NK-92 (cell line): ENCODE data around the gene CTNNA2.

Source experiments
- DNase-seq: peaks from one replicate; lab custom pipeline; 2025; ENCODE audit not compliant: unreplicated experiment; lab: John Stamatoyannopoulos, UW

CTNNA2 gene

DNA sequence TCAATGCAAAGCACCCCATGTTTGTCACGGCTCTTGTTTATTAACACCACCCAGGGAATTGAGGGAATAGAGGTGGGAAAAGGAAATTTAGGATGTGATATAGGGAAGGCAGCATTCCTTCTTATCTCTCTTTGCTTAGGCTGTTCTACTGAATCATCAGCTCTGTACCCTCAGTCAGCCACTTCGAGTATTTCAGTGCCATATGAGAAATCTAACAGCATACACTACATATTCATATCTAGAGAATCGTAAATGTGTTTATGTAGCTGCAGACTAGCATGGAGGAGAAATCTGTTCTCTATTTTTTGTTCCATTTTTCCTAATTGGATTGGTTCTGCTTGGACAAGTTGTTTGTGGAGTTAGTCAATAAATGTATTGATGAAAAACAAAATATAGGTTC lies 187.8 kb downstream of the CTNNA2 start:
- DNase-seq: no peak

DNA sequence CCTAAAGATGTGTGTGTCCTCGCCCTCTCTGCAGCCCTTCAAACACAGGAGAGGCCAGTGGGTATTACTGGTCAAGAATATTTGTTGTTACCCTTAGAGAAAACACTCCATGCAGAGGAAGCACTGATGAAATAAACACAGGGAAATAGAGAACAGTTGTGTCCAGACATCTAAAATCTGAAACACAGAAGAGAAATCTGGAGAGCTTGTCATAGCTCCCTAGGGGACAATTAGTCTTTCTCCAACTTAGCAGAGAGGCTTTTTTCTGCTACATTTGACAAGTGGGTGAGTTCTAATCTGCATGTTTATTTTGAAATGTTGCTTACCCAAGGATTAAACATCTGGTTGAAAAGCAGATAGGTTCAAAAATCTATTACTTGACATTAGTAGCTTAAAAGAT lies 190.1 kb downstream of the CTNNA2 start:
- no peak for DNase-seq

DNA sequence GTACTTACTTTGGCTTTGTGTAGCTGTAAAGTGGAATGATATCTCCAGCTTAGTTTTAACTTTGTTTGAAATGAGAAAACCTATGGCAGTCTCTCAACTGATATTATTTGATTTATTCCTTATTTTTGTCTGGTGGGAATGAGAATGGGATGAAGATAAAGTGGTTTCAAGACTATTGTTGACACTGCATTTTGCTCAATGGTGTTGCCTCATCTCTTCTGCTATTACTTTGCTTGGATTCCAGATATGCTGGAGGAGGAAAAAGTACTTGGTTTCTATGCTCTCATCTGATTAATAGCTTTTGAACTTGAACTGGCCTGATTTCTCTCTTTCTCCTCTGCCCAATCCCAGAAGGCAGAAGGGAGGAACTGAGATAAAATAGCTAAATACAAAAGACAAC lies 198.2 kb downstream of the CTNNA2 start:
- no peak for DNase-seq

DNA sequence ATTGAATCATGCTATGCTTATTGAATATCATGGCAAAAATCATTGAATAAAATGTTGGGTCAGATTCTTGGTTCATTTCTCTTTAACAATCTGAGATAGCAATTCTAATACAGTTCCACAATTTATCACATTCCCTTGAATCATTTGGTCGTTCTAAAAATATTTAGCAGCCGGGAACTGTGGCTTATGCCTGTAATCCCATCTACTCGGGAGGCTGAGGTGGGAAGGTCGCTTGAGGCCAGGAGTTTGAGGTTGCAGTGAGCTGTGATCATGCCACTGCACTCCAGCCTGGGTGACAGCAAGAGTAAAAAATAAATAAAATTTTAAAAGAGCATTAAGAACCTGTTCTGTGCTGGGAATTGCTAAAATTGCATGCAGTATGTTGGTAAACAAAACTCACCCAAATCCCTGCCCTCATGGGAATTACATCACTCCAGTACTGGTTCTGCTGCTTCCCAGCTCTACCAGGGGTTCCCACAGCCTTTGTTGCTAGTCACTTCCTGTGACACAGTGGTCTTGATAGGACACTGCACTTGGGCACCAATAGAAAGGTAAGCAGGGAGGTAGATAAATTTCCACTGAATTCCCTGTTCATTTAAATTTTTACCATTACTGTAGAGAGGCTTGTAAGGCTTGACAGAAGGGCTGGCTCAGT lies 200.4 kb downstream of the CTNNA2 start:
- no peak for DNase-seq

DNA sequence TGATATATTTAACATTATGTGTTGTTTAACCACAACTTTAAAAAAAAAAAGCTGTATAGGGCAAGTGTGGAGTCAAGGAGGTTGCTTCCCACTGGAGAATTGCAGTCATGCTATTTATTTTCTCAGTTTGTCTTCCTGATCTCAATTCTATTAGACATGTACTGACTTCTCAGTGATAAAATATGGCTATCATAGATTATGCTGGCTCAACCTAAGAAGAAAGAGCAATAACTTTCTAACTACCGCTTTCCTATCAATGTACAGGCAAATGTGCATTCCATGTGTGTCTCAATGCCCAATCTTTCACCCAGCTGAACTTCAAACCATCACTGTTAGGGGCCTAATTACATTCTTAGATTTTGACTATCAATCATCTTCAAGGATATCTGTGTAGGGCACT lies 201.4 kb downstream of the CTNNA2 start:
- DNase-seq: no peak

DNA sequence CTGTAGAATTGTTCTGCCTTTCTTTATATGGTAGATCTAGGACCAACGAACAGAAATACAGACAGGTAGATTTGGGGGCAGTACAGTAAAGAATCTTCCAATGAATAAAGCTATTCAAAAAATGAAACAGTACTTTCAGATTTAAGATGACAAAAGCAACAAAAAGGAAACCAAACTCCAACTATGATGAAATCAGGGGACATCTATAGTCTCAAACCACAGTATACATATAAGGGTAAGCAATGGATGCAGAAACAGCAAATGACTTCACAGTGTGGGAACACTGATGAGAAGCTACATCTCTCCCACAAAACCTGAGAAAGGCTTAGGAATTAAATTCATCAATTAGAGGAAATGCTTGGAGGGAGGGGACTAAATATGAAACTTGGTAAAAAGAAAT lies 202.5 kb downstream of the CTNNA2 start:
- no peak for DNase-seq

DNA sequence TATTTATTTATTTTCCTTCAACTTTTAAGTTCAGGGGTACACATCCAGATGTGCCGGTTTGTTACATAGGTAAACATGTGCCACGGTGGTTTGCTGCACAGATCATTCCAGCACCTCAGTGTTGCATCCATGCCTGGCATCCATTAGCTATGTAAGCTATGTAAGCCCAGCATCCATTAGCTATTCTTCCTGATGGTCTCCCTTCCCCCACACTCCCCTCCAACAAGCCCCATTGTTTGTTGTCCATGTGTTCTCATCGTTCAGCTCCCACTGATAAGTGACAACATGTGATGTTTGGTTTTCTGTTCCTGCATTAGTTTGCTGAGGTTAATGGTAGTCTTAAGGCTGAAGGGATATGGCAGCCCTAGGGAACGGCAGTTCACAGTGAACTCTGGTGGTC lies 203.4 kb downstream of the CTNNA2 start:
- DNase-seq: no peak

DNA sequence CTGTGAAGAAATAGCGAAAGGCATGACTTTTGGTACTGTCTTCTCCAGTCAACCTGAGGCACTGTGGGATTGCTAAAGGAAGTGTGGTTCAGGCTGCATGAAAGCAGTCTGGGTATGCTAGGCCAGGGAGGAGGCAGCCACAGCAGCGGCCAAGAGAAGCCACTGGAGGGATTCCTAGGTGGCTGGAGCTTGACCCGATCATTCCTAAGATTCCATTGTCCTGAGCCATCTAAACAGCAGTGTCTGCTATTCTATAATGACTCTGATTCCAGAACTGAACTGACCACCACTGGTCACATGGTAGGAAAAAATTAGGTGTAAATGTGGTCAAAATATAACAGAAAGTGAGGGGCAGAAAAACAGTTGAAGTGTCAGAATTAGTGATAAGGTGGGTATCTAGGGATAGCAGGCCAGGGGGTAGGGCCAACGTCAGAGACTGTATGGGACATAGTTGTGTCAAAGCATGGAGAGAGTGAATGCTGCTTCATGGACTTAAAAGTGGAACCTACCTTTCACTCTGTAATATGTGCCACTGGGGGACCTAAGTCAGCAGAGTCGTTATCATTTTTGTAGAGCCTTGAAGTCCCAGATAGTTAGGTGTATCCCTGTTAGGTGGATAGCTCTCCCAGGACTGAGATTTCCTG lies 204.6 kb downstream of the CTNNA2 start:
- no peak for DNase-seq

DNA sequence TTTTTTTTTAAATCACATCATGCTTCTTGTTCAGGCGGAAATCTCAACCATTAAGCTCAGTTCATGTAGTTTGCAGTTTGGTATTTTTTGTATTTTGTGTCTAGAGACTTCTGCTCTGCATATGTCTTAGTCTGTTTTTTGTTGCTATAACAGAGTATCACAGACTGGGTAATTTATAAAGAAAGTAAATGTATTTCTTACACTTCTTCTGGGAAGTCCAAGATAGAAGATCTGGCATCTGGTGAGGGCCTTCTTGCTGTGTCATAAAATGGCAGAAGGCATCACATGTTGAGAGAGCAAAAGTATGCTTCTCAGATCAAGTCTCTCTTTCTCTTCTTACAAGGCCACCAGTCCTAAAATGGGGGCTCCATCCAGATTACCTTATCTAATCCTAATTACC lies 208.2 kb downstream of the CTNNA2 start:
- DNase-seq: no peak

DNA sequence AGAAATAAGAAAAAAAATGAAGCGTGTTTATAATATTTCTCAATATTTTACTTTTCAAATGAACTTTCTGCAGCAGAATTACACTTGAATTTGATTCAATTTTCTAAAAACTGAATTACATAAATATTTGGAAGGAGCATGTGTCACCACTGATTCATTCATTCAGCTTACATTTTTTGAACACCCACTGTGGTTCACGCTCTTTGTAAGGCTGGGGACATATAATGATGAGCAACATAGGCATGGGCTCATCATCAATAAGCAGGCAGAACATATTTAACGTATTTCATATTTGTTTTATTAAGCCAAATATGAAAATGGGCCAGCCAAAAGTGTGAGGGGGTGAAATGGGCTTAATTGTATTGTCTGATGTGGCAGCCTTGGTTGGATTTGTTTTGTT lies 209.1 kb downstream of the CTNNA2 start:
- DNase-seq: no peak

DNA sequence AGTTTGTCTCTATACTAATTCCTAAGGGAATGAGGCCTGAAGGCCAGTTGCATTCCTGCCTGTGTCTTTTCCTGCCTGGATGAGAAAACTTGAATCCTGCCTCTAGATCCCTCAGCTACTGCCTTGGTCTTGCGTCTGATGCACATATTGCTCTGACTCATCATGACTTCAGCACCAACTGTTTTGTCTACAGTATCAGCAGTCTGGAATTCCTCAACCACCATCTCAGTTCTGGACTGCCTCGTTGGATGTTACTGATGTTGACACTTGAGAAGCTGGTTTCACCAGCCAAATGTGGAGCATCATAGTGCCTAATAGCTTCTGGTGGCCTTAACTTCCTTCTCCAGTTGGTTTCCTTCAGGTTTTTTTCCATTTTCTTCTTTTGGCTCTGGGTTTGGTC lies 211.0 kb downstream of the CTNNA2 start:
- DNase-seq: no peak

DNA sequence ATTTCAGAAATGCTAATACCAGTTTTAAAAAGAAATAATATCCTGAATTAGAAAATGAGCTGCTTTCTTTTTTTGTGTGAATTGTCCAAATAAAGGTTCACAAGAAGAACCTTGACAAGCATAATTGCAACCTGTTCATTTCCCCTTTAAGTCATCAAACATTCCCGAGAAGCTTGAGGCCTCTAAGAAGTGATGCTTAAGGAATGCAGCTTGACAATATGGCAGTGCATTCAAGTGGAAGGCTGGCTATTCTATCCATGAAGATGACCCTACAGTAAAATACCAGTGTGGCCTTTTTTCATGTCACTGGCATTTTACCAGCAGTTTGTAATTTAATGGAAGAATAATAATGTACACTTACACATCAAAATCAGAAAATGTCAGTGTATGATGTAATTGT lies 216.7 kb downstream of the CTNNA2 start:
- DNase-seq: no peak

DNA sequence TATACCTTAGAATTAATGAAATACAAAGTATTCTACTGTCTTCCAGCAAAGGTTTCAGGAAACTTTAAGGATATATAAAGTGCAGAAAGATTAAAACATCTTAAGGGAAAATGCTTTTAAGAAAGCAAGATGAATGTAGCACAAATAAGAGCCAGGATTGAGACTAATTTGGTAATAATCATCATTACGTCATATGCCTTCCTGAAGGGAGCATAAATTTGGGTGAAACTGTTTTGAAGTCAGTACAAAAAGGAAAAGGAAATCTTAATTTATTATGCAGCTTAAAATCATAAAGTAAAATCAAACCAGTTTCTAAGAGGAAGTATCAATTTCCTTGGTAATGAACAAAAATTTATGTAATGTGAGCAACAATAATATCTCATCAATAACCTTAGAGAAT lies 221.7 kb downstream of the CTNNA2 start:
- DNase-seq: no peak

DNA sequence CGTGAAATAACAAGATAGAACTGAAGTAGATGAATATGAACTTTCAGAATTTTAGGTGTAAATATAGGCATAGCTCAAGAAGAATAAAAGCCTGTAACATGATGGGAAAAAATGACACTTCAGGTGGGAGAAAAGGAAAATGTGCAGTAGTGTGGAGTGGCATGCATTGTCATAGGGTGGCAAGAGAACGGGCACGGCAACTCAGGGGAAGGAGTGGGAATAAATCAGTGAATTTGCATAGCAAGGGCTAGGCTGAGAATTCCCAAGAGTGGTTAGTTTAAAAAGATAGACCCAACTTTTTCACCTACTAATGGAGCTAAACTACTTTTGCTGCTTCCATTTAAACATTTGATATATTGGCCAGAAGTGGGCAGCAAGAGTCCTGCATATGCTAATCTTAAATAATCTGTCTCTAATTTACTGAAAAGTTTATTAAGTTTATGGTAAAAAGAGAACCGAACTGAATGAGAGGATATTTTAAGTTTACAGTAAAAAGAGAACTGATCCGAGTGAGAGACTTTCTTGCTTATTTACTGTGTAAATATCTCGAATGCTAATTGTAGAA lies 228.1 kb downstream of the CTNNA2 start:
- DNase-seq: no peak

DNA sequence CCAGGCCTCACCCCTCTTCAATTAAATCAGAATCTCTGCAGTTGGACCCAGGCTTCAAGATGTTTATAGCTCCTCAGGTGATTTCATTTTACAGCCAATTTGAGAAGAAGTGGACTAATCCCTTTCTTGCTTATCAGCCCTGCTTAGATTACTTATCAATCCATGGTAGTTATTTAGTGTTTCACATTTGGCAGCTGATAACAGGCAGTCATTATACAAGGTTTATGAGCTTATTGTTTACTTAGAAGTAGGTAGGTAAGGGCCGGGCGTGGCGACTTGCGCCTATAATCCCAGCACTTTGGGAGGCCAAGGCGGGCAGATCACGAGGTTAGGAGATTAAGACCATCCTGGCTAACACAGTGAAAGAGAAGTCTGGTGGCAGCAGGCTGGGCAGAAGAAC lies 237.5 kb downstream of the CTNNA2 start:
- no peak for DNase-seq

DNA sequence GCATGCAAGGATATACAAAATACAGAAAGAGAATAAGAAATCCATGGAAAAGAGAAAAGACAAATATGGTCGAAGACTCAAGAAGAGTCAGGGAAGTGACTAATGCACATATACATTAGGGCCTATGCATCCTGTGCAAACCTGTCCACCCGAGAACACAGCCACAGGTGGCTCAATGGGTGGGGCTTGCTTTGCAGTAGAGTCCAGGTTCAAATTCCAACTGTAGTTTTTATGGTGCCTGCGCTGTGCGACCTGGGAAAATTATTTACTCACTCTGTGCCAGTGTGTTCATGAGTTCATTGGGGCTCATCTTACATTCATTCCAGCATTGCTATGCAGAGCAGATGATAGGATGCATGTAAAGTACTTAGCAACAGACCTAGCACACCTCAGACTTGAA lies 244.7 kb downstream of the CTNNA2 start:
- no peak for DNase-seq

DNA sequence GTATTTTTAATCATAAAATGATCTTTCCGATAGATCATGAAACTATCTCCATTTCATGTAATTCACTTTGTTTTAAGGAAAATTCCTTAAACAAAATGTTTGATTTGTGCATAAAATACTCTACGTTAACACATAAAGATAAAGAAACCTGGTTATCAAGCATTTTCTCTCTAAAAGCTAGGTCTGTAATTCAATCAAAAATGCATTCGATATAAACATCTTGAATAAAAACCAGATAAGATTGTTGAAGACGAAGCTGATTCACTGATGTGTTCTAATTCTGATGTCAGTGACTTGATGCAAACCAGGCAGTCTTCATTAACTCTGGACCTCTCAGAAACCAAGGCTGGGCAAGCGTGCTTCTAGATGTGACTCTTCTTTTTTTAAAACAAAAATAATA lies 245.2 kb downstream of the CTNNA2 start:
- no peak for DNase-seq

DNA sequence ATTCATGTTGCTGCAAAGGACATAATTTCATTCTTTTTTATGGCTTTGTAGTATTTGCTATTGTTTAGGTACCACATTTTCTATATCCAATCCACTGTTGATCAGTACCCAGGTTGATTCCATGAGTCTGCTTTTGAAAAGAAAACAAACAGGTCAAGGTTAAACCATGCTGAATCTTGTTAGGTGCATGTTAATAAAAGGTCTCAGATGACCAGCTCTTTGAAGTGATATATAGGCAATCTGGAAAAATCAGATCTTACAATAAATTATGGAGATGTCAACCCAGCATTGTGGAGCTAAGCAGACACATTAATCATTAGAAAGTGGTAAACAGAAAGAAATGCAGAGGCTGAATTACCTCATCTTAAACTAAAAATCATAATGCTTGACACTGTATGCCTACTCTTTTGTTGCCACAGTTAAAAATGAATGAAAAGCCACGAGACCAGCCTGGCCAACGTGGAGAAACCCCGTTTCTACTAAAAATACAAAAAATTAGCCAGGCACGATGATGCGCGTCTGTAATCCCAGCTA lies 246.0 kb downstream of the CTNNA2 start:
- DNase-seq: no peak

DNA sequence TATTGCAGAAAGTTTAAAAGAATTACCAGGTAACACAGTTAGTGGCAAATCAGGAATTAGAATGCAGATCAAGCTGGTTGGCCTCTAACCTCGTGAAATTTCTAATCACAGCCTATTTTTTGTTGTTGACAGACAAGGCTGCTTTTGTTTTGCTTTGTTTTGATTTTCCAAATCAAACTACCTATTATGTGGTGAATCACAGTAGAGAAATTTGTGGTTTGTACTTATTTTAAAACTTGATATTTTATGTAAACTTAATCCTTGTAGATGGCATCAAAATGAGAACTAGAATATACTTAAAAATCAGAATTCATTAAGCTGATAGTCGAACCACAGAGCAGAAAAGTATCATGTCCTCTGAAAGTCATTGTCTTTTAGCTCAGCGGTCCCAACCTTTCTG lies 258.1 kb downstream of the CTNNA2 start:
- DNase-seq: no peak

DNA sequence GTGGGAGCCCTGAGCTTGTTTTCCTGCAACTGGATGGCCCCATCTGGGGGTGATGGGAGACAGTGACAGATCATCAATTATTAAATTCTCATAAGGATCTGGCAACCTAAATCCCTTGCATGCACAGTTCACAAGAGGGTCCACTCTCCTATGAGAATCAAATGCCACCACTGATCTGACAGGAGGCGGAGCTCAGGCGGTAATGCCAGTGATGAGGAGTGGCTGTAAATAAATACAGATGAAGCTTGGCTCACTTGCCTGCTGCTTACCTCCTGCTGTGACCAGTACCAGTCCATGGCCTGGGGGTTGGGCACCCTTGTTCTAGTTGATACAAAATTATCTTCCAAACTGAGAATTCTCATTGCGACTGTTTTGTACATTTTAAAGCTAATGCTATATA lies 258.6 kb downstream of the CTNNA2 start:
- no peak for DNase-seq

DNA sequence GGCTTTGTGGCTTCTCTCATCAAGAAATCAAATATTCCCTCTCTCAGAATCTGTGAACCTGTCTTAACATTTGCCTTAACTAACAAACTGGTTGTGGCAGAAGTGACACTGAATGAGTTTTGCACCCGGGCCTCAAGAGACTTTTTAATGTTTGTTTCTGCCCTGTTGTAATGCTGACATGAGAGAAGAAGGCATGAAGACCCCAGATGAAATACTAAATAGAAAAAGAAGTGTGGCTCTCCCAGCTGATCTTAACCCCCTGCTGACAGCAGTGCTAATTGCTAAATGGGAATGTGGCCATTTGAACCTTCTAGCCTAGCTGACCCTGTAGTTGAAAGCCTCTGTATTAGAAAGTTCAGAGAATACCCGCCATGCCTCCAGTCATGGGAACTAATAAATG lies 261.2 kb downstream of the CTNNA2 start:
- DNase-seq: no peak

DNA sequence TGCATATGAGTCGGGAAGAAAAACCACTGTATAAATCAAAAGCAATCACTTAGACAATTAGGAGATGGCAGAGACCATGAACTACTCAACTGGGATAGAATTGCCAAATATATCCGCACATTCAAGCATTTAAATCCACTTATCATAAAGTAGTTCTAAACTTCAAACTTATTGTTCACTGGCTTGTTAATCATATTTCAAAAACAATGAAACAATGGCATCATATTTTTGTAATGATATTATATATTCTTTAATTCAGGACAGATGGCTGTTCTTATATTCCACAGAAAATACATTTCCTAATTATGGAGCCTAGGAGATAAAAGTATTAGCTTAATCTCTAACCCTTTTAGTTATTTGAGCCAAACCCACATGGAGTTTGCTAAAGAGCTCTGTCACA lies 263.6 kb downstream of the CTNNA2 start:
- no peak for DNase-seq

DNA sequence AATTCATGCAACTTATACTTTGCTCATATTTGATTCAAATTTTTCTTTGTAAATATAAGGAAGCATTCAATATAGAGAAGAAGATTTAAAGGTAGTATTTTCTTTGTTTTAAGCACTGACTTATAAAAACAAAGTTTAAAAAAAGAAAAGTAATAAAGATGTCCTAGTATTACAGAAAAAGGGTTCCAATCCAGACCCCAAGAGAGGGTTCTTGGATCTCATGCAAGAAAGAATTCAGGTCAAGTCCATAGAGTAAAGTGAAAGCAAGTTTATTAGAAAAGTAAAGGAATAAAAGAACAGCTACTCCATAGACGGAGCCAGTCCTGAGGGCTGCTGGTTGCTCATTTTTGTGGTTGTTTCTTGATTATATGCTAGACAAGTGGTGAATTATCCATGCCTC lies 267.9 kb downstream of the CTNNA2 start:
- no peak for DNase-seq
